CMK (cell line): ENCODE results near the gene SYNE3.

Source experiments
- DNase-seq: peaks from one replicate; pipeline ENCODE4 v3.0.0-alpha.2; 2010; ENCODE audit warnings: low read depth

The SYNE3 gene

GRCh38 chr14:95489214-95490137 lies 27.0 kb downstream of the SYNE3 start:
- no peak for DNase-seq

- no peak for DNase-seq
Measured at GRCh38 chr14:95488376-95489213, 27.9 kb downstream of the SYNE3 start.

DNA sequence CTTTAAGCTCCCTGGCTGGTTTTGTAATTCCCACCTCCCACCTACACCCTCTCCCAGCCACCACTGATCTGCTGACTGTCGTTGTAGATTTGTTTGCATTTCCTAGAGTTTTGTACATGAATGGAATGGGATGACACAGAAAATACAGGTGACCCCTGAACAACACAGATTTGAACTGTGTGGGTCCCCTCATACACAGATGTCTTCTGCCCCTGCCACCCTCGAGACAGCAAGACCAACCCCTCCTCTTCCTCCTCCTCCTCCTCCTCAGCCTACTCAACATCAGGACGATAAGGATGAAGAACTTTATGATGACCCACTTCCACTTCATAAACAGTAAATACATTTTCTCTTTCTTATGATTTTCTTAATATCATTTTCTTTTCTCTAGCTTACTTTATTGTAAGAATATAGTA lies 28.8 kb downstream of the SYNE3 start:
- no peak for DNase-seq

GRCh38 chr14:95486875-95487668 lies 29.4 kb downstream of the SYNE3 start:
- DNase-seq, result no peak

GRCh38 chr14:95485222-95485819 lies 31.1 kb downstream of the SYNE3 start:
- no peak for DNase-seq

DNA sequence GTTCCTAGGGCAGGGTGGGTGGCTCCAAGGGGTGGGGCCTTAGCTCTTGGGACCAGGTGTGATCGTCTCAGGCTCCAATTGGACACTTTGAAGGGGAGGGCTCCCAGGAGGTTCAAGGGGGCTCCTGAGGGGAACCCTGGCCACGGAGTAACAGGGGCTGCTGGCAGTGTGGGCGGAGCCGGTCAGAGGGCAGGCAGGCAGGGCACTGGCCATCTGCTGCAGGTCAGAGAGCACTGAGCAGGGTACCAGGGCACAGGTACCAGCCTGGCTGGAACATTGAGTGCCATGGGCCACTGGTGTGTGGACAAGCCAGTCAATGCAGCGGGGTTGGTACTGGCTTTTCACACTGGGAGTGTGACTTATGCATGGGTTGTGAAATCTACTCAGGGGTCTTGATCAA lies 32.2 kb downstream of the SYNE3 start:
- no peak for DNase-seq

DNA sequence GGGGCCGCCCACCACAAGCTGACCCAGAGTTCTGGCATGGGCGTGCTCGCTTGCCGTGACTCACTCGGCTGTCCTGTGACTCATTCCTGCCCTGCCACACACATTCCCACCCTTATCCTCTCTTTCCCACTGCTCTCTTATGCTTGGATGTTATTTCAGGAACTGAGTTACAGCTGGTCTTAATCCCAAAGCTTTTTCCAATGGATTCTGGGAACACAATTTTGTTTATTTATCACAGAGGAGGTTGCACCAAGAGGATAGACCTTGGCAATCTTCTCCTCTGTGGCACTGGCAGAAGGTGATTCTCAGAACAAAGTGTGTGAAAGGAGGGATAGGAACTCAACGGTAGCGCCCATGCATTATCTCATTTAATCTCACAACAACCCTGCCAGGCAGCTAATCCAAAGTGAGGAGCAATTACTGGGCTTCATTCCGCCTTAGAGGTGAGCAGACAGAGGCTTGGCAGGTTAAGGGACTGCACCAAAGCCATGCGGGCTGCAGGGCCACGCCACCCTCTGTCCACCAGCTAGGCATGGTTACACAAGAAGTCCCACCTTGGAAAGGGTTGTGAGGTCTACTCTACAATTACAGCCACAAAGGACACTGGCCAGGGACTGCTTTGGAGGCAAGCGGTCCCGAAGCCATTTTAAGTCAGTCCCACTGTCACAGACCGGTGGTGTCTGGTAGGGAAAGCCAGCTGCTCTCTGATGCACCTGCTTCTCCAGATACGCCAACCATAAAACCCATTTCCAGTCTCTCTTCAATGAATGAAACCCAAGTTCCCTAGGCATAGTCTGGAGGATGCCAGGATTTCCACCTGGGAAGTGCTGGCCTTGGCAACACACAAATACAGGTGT lies 32.9 kb downstream of the SYNE3 start:
- no peak for DNase-seq

- no peak for DNase-seq
Measured at GRCh38 chr14:95482627-95483308, 33.7 kb downstream of the SYNE3 start.

- DNase-seq, result no peak
Measured at GRCh38 chr14:95481391-95482022, 34.9 kb downstream of the SYNE3 start.

DNA sequence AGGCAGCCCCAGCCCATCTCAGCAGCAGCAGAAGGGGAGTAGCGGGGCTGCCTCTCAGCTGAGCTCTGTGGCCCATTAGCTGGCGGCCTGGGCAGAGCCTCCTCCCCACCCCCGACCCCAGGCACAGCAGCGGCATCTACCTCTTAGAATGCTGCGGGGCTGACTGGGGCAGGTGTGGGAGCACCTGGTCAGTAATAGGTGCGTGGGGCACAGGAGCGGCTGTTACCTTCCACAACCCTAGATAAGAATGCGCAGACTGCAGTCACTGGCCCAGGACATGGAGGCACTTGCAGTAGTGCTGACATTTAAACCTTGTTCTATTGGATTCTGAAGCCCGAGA lies 35.6 kb downstream of the SYNE3 start:
- no peak for DNase-seq

GRCh38 chr14:95480109-95480886 lies 36.2 kb downstream of the SYNE3 start:
- DNase-seq, result no peak

DNA sequence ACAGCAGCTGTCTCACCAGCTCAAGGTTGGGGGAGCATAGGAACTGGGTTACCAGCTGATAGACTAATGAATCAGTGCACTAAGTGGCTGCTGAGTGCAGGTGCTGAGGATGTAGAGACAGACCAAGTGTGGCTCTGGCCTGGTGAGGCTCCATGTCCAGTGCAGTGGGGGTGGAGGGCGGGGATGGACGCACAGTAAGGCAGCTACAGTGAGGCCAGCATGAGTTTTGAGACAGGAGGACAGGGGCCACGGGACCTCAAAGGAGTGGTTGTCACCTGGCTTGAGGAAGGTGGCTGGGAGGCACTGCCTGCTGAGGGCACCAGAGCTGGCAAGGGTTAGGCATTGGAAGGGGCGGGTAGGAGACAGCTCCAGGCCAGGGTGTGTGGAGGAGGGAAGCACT lies 37.0 kb downstream of the SYNE3 start:
- no peak for DNase-seq

GRCh38 chr14:95478818-95479217 lies 37.6 kb downstream of the SYNE3 start:
- DNase-seq, result no peak

DNA sequence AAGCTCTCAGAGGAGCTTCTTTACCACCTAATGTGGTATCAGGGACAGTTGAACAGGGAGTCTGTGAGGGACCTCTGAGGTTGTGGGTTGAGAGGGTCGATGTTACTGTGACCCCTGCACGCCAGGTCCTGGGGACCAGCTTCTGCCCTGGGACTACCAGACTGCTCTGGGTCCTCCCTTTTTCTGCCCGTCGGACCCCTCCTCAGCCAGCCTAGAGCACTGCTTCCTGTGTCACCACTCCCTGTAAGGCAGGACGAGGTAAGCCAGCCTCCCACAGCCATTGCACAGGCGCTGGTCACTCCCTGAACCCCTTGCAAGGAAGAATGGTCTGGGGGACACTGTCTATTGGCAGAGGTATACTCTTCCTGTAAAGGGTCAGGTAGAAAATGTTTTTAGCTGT lies 38.1 kb downstream of the SYNE3 start:
- DNase-seq, result no peak

DNA sequence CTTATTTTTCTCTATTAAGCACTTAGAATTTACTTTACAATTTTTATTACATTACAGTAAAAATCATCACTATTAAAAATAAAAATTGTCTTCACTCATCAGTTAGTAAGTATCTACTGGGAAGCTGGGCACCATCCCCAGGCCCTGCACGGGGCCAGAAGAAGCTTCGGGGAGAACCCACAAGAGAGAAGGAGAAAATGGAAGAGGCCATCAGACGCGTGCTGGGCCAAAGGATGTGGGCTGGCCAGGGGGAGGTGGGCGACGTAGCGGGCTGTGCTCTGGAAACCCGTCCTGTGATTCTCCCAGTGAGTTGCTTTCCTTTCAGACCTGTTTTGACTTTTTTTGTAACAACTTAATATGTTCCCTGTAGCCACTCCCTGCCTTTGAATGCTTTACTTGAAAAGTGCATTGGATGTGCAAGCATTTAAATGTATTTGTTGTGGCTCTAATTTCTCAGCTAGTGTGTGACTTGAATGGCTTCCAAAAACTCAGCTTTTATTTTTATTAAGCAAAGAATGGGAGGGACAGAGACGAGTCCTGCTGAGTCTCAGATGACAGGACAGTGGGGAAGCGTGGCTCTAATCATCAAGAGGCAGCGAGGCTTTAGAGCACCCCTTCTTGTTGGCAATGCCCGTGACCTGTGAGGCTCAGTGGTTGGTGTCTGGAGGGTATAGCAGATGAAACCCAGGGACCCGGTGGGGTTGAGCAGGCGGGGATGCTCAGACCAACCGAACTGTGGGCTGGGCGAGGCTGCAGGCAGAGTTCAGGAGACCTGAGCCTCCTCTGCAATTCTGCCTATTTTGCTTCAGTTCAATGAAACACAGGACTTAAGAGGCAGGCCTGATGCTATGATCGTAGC lies 38.8 kb downstream of the SYNE3 start:
- no peak for DNase-seq

DNA sequence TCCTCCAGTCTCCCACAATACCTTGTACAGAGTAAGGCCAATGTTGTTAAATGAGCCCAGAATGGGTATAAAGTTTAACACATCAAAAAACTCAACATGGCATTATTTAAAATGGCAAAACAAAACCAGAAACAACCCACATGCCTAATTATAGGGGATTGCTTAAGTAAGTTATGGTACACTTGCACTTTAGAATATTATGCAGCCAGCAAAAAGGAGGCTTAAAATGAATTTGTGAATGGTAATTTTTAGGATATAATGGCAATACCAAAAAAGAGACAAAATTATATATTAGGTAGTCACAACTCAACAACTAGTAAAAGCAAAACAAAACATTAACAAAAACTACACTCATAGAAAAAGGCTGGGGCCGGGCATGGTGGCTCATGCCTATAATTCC lies 39.7 kb downstream of the SYNE3 start:
- no peak for DNase-seq

GRCh38 chr14:95475540-95476240 lies 40.8 kb downstream of the SYNE3 start:
- DNase-seq, result no peak

DNA sequence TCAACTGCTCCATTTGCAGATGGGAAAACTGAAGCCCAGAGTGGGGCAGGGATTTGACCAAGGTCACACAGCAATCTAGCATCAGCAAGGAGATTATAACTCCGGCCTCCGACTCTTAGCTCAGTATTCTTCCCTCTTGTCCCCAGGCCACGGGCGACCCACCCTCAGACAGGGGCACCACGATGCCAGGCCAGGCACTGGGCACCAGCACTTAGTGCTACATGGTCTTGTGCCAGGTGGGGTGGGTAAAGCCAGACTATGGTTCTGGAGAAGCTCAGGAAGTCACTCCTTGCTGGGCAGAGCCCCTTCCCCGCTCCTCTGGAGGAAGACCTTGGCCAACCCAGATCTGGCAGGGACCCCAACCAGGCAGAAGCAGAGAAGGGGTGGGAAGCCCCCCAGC lies 41.5 kb downstream of the SYNE3 start:
- DNase-seq, result no peak
